ENCODE measurements around the gene CCDC188. TPM values are rescaled to one million over a fixed set of nuclear protein-coding genes. Genes with fewer than 3 reads are reported as not detected.

CCDC188 gene
- total and polyA plus RNA-seq, 2 of the 13 experiments (the other 11 are each of a cell fraction or from before 2014, with no cell fraction given), result not detected

DNA sequence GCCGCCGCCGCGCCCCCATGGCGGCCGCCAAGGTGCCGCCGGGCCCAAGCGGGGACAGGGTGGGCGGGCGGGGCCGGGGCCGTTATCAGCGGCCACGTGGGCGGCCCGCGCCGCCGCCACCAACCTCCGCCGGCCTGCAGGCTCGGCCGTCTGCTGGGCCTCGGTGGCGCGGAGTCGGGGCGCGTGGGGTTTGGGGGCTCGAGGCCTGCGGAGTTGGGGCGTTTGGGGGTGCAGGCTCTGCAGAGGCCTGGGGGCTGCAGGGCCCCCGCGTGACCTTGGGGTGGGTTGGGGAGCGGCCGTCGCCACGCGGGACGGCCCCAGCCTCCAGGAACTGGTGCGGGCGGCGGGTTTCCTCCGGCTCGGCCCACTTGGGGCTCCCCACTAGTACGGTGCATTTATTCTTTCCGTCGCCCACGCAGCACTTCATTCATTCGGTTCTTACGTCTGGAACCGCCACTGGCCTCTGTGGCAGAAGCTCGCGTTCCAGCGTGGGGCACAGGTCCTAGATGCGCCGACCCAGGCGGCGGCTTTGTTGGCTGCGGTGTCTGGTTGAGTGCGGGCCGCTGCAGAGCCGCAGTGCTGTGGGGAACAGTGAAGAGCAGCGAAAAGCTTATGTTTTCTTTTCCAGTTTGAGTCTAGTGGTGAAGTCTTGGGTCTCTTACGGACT lies 33.1 kb downstream of the CCDC188 start (continued):
- no peak for TF ChIP-seq RERE (CRISPR knock-in tag; IDR thresholded peaks at IDR 0.05; ENCODE audit: low read depth)
- no peak for TF ChIP-seq SALL2 (CRISPR knock-in tag; IDR thresholded peaks at IDR 0.05)
- TF ChIP-seq ETV6 (CRISPR knock-in tag; conservative IDR thresholded peaks at IDR 0.05), result no peak
- TF ChIP-seq PHB2 (IDR thresholded peaks at IDR 0.05; ENCODE audit: partially characterized antibody), result no peak
- TF ChIP-seq NFIC (IDR thresholded peaks at IDR 0.05; ENCODE audit: low read length), result no peak
- peak; percentile 84 for TF ChIP-seq AGO2 (optimal IDR thresholded peaks at IDR 0.05; ENCODE audit: low read depth, low read length)
- 0 out of 2 replicates have a peak, but pooled peaks have one; percentile 4 for TF ChIP-seq ZSCAN31 (CRISPR knock-in tag; IDR thresholded peaks at IDR 0.05; ENCODE audit: low read depth)
- TF ChIP-seq ZSCAN30 (CRISPR knock-in tag; IDR thresholded peaks at IDR 0.05), result no peak
- TF ChIP-seq FOXO1 (CRISPR knock-in tag; IDR thresholded peaks at IDR 0.05), result 0 out of 2 replicates have a peak, but pooled peaks have one; percentile 13
- no peak for TF ChIP-seq MYC (CRISPR knock-in tag; IDR thresholded peaks at IDR 0.05; ENCODE audit: borderline replicate concordance)
- TF ChIP-seq, protein P1, sequence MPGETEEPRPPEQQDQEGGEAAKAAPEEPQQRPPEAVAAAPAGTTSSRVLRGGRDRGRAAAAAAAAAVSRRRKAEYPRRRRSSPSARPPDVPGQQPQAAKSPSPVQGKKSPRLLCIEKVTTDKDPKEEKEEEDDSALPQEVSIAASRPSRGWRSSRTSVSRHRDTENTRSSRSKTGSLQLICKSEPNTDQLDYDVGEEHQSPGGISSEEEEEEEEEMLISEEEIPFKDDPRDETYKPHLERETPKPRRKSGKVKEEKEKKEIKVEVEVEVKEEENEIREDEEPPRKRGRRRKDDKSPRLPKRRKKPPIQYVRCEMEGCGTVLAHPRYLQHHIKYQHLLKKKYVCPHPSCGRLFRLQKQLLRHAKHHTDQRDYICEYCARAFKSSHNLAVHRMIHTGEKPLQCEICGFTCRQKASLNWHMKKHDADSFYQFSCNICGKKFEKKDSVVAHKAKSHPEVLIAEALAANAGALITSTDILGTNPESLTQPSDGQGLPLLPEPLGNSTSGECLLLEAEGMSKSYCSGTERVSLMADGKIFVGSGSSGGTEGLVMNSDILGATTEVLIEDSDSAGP (CRISPR knock-in tag; IDR thresholded peaks at IDR 0.05; ENCODE audit: borderline replicate concordance), result no peak
- TF ChIP-seq ZFY (CRISPR knock-in tag; IDR thresholded peaks at IDR 0.05), result peak; percentile 16
- TF ChIP-seq NCOA2 (CRISPR knock-in tag; IDR thresholded peaks at IDR 0.05), result 0 out of 2 replicates have a peak, but pooled peaks have one; percentile 21
- TF ChIP-seq ZNF562 (CRISPR knock-in tag; IDR thresholded peaks at IDR 0.05; ENCODE audit: borderline replicate concordance), result no peak
- peak; percentile 20; the same call in 1 of the 2 replicates for TF ChIP-seq NR2C2 (CRISPR knock-in tag; IDR thresholded peaks at IDR 0.05; ENCODE audit: borderline replicate concordance)
- TF ChIP-seq ZNF883 (CRISPR knock-in tag; IDR thresholded peaks at IDR 0.05; ENCODE audit: not compliant biosample characterization), result peak; percentile 21
- no peak for TF ChIP-seq MLLT10 (CRISPR knock-in tag; IDR thresholded peaks at IDR 0.05)
- no peak for TF ChIP-seq ZNF317 (CRISPR knock-in tag; IDR thresholded peaks at IDR 0.05)
